Colonic mucosa (tissue), 4 donors: ENCODE results near the gene BLNK. TPM values are rescaled to one million over a fixed set of nuclear protein-coding genes. Genes with fewer than 3 reads are reported as not detected.

Experiments used
- DNase-seq: peaks from one replicate; pipeline ENCODE4 v3.0.0-alpha.2; 2020
- H3K27ac ChIP-seq: fragments of 200-600 bp; one replicate; pipeline ENCODE4 v1.8.0; 2021
- H3K27me3 ChIP-seq: fragments of 200-600 bp; one replicate; pipeline ENCODE4 v1.8.0; 2021
- H3K36me3 ChIP-seq: fragments of 200-600 bp; one replicate; pipeline ENCODE4 v1.8.0; 2021
- H3K4me1 ChIP-seq: fragments of 200-600 bp; one replicate; pipeline ENCODE4 v1.8.0; 2021; ENCODE audit warnings: mild to moderate bottlenecking
- H3K4me3 ChIP-seq: fragments of 200-600 bp; one replicate; pipeline ENCODE4 v1.8.0; 2021
- H3K9ac ChIP-seq, 2 donors: one replicate each; pipeline ENCODE4 v1.7.0; 2013; ENCODE audit warnings: control low read depth in 2 of 2, low read depth in 2 of 2, low read length in 2 of 2
- H3K9me3 ChIP-seq: fragments of 200-600 bp; one replicate; pipeline ENCODE4 v1.8.0; 2021
- CTCF ChIP-seq: fragments of 200-600 bp; IDR thresholded peaks from one replicate; pipeline ENCODE4 v1.8.0; 2022; ENCODE audit warnings: antibody characterized with exemption, mild to moderate bottlenecking
- intact Hi-C: fragments of 100-400 bp; cut with DNase I; formaldehyde crosslinking; loops from one replicate; pipeline ENCODE4 v1.14.1; 2022
- total RNA-seq, 2 donors: library from RNA; stranded (reverse); fragmentation: NEBNext Ultra II Directional in 1 of 2; extraction: Animal tissue kit (Norgen Biotek cat#: 25700) in 1 of 2; gene quantifications; one replicate each; pipeline ENCODE4 v1.2.1, GENCODE V29; 2021
- donor health status: healthy.
- donor health status: DM: no; HTN: no; CAD: no.
- donor health status: DM: no; HTN: no; CAD: no.

BLNK gene
- total RNA-seq, 2 donors from 2014 or later, result 13.5 to 24.0 TPM

GRCh38 chr10:96170230-96170629 is 101.1 kb downstream of the BLNK start:
- Histone ChIP-seq H3K9me3 (no peaks in the 10 kb centered on the region), H3K9ac (no peak overlapping the region), H3K27me3 (no peaks in the 10 kb centered on the region), H3K4me3 (no peak overlapping the region), H3K36me3 (no peaks in the 10 kb centered on the region), H3K4me1 (no peaks in the 10 kb centered on the region), H3K27ac (no peak overlapping the region)
- no peak for TF ChIP-seq CTCF
- no peak for DNase-seq
- intact Hi-C loops, result no loop called here

DNA sequence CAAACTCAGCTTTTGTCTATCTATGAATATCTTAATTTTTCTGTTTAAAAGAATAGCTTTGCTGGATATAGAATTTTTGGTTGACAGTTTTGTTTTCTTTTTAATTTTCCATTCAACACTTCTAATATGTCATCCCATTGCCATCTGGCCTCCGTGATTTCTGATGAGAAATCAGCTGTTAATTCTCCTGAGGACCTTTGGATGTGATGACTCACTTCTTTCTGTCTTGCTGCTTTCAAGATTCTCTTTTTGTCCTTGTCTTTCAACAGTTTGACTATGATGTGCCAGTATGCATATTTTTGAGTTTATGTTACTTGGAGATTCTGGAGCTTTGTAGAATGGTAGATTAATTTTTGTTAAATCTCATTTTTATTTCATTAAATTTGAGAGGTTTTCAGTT is 102.8 kb downstream of the BLNK start:
- Histone ChIP-seq H3K36me3 (no peaks in the 10 kb centered on the region), H3K4me3 (no peak overlapping the region), H3K27me3 (no peaks in the 10 kb centered on the region), H3K4me1 (no peaks in the 10 kb centered on the region), H3K9ac (no peak overlapping the region), H3K27ac (no peak overlapping the region), H3K9me3 (no peaks in the 10 kb centered on the region)
- TF ChIP-seq CTCF, result no peak
- no peak for DNase-seq
- intact Hi-C loops, result no loop called here

DNA sequence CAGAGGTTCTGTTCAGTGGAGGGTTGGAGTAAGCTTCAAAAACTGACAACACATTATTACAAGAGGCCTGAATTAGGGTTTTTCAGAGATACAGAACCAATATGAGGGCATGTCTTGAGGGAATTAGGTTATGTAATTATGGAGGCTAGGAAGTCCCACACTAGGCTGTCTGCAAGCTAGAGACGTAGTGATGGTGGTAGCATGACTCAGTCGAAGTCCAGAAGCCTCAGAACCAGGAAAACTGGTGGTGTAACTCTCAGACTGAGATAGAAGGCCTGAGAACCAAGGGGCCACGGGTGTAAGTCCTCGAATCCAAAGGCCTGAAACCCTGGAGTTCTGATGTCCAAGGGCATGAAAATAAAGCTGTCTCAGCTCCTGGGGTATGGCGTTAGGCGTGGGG is 105.6 kb downstream of the BLNK start:
- H3K4me3 ChIP-seq, result no peak overlapping the region
- intact Hi-C loops, result no loop called here
- H3K27ac ChIP-seq, result no peak overlapping the region
- no peaks in the 10 kb centered on the region for H3K36me3 ChIP-seq
- H3K4me1 ChIP-seq, result no peaks in the 10 kb centered on the region
- no peaks in the 10 kb centered on the region for H3K9me3 ChIP-seq
- DNase-seq, result no peak
- no peak for TF ChIP-seq CTCF
- H3K27me3 ChIP-seq, result no peaks in the 10 kb centered on the region
- no peak overlapping the region for H3K9ac ChIP-seq

DNA sequence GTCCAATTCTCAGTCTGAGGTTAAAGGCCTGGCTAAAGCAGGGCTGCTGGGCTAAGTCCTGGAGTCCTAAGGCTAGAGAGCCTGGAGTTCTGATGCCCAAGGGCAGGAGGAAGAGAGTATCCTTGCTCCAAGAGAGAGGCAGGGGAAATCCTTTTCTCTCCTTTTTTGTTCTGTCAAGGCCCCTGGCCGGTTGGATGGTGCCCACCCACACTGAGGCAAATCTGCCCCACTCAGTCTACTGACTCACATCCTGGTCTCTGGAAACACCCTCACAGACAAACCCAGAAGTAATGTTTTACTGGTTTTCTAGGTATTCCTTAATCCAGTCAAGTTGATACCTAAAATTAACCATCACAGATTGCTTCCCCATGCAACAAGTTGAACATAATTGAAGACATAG is 118.3 kb downstream of the BLNK start:
- no peak for DNase-seq
- no peak for TF ChIP-seq CTCF
- intact Hi-C loops, result no loop called here
- peaks cover 5% of the 10 kb centered on the region for H3K36me3 ChIP-seq
- no peaks in the 10 kb centered on the region for H3K27me3 ChIP-seq
- no peak overlapping the region for H3K4me3 ChIP-seq
- no peaks in the 10 kb centered on the region for H3K4me1 ChIP-seq
- H3K27ac ChIP-seq, result no peak overlapping the region
- no peak overlapping the region for H3K9ac ChIP-seq
- no peaks in the 10 kb centered on the region for H3K9me3 ChIP-seq

GRCh38 chr10:96152437-96152836 is 118.9 kb downstream of the BLNK start:
- no peaks in the 10 kb centered on the region for H3K4me1 ChIP-seq
- no peak overlapping the region for H3K4me3 ChIP-seq
- no peaks in the 10 kb centered on the region for H3K9me3 ChIP-seq
- no peak overlapping the region for H3K27ac ChIP-seq
- TF ChIP-seq CTCF, result no peak
- no peak for DNase-seq
- H3K9ac ChIP-seq, result no peak overlapping the region
- peaks cover 5% of the 10 kb centered on the region for H3K36me3 ChIP-seq
- H3K27me3 ChIP-seq, result no peaks in the 10 kb centered on the region
- intact Hi-C loops, result no loop called here

Other genes starting within 250 kb of the BLNK start
- gene CCNJ, start 228.0 kb downstream of the BLNK start, total RNA-seq, result 1 to 10 TPM; 5.0 to 8.9 TPM
- 10 to 100 TPM; 28.5 to 29.4 TPM for gene ZNF518A, start 141.3 kb downstream of the BLNK start, total RNA-seq
- gene DNTT, start 32.9 kb upstream of the BLNK start, total RNA-seq, result not detected
- not detected for gene OPALIN, start 87.4 kb upstream of the BLNK start, total RNA-seq
- gene TLL2, start 242.4 kb upstream of the BLNK start, total RNA-seq, result under 1 TPM; 0.30 to 0.45 TPM